HG02852 (cell line): ENCODE results near the gene CPD.
"Not testable (repeated sequence)": the region's sequence is repeated elsewhere in the genome, so short reads cannot be mapped to it uniquely, and the experiment has no call there.

ENCODE experiments used
- ATAC-seq: cut with Tn5 transposase; IDR thresholded peaks from one replicate; pipeline ENCODE4 v1.9.1; 2021; ENCODE audit warnings: mild to moderate bottlenecking, moderate library complexity; ENCODE audit not compliant: unreplicated experiment

Gene CPD

DNA sequence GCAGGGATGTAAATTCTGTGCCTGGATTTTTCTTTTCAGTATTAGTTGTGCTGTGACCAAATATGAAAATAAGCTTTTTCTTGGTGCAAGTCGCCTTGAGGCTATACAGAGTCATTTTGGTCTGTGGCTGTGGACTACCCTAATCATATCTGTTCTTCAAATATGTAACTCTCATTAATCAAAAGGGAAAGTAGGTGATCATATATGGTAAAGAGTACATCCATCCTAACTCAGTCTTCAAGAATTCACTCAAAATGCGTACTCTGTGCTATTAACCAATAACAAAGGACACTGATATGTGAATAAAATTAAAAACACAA is 2.6 kb downstream of the CPD start:
- ATAC-seq: no peak

- ATAC-seq: no peak
Observed at GRCh38 chr17:30382345-30382744, 3.6 kb downstream of the CPD start.

GRCh38 chr17:30388321-30389179 is 9.8 kb downstream of the CPD start:
- ATAC-seq: no peak

DNA sequence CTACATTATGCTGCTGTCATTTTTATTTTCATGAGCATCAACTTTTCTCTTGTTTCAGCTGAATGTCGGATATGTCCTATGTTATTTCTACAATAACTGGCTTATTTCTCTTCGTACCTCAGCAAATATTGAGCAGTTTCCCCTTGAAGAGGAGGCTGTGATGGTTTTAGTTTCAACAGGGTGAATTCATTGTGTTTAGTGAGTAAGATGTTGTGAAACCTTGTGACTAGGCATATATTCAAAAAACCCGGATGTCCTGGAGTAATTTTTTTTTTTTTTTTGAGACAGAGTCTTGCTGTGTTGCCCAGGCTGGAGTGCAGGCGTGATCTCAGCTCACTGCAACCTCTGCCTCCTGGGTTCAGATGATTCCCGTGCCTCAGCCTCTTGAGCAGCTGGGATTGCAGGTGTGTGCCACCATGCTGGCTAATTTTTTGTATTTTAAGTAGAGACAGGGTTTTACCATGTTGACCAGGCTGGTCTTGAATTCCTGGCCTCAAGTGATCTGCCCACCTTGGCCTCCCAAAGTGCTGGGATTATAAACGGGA is 11.1 kb downstream of the CPD start:
- ATAC-seq: no peak

GRCh38 chr17:30391534-30391933 is 12.8 kb downstream of the CPD start:
- no peak for ATAC-seq

DNA sequence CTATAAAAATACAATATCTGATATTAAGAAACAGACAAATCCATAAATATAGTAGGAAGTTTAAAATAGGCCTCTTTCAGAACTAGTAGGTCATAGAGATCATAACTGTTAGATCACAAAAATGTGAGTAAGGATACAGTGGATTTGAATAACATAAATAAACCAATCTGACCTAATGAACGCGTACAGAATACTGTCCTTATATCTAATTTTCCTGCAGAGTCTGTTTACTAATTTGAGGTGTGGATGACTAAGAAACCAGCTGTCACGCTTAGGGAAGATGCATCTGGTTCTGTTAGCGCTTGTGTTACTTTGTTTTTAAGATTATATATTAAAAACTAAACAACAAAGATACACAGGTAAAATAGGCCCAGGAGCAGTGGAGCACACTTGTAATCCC is 14.8 kb downstream of the CPD start:
- no peak for ATAC-seq

- ATAC-seq: no peak
Observed at GRCh38 chr17:30393911-30394867, 15.5 kb downstream of the CPD start.

GRCh38 chr17:30395398-30396022 is 16.8 kb downstream of the CPD start:
- no peak for ATAC-seq

DNA sequence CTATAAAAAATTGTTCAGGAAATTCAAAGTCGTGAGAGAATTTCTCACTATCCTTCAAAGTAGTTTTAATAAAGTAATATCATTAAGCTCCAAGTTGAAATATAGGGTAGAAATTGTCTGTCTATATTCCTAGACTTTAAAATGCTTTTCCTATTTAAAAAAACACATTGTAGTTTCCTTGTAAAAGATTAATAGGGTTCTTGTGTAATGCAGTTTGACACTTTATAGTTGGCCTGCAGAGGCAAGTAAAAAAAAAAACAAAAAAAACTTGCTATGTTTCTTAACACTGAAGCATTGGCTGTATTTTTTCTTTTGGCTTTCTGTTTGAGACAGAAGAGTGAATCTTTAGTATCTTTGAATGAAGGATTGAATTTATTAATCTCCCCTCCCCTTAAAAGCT is 17.4 kb downstream of the CPD start:
- no peak for ATAC-seq

GRCh38 chr17:30396612-30397011 is 17.9 kb downstream of the CPD start:
- ATAC-seq: no peak

- no peak for ATAC-seq
Observed at GRCh38 chr17:30398328-30399041, 19.8 kb downstream of the CPD start.

GRCh38 chr17:30401097-30401496 is 22.4 kb downstream of the CPD start:
- ATAC-seq: no peak

- ATAC-seq: no peak
Observed at GRCh38 chr17:30405161-30405560, 26.4 kb downstream of the CPD start.

DNA sequence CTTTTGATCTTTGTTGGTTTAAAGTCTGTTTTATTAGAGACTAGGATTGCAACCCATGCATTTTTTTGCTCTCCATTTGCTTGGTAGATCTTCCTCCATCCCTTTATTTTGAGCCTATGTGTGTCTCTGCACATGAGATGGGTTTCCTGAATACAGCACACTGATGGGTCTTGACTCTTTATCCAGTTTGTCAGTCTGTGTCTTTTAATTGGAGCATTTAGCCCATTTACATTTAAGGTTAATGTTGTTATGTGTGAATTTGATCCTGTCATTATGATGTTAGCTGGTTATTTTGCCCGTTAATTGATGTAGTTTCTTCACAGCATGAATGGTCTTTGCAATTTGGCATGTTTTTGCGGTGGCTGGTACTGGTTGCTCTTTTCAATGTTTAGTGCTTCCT is 31.9 kb downstream of the CPD start:
- ATAC-seq: not testable (repeated sequence)

DNA sequence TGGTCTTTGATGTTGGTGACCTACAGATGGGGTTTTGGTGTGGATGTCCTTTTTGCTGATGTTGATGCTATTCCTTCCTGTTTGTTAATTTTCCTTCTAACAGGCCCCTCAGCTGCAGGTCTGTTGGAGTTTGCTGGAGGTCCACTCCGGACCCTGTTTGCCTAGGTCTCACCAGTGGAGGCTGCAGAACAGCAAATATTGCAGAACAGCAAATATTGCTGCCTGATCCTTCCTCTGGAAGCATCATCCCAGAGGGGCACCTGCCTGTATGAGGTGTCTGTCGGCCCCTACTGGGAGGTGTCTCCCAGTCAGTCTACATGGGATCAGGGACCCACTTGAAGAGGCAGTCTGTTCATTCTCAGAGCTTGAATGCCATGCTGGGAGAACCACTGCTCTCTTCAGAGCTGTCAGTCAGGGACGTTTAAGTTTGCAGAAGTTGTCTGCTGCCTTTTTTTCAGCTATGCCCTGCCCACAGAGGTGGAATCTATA is 33.3 kb downstream of the CPD start:
- not testable (repeated sequence) for ATAC-seq

DNA sequence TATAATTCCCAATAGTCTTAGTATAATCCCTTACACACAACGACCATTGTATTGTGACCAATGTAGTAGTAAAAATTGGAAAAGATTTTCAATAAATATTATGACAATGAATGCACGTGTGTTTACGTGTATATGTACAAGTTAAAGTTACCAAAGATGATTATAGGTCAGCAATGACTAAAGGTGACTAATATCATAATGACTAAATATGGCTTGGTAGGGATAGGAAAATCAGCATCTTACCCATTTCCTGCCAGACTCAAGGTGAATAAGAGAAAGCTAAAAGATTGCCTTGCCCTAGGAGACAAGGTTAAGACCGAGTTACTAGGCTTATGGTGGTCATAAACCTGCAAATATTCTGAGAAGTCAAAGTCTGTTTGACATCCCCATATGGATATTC is 34.4 kb downstream of the CPD start:
- ATAC-seq: no peak

GRCh38 chr17:30414486-30414885 is 35.8 kb downstream of the CPD start:
- ATAC-seq: no peak

GRCh38 chr17:30415491-30415890 is 36.8 kb downstream of the CPD start:
- no peak for ATAC-seq

- not testable (repeated sequence) for ATAC-seq
Observed at GRCh38 chr17:30418070-30418469, 39.3 kb downstream of the CPD start.

- no peak for ATAC-seq
Observed at GRCh38 chr17:30421592-30421991, 42.9 kb downstream of the CPD start.
